NCI-H2196 treated with DMSO at 0.1 percent for 48 hours (cell line): ENCODE data around the gene RPS16.

Experiments
- DNase-seq: peaks from one replicate; lab custom pipeline; 2025; ENCODE audit not compliant: unreplicated experiment; lab: John Stamatoyannopoulos, UW

Gene RPS16

DNA sequence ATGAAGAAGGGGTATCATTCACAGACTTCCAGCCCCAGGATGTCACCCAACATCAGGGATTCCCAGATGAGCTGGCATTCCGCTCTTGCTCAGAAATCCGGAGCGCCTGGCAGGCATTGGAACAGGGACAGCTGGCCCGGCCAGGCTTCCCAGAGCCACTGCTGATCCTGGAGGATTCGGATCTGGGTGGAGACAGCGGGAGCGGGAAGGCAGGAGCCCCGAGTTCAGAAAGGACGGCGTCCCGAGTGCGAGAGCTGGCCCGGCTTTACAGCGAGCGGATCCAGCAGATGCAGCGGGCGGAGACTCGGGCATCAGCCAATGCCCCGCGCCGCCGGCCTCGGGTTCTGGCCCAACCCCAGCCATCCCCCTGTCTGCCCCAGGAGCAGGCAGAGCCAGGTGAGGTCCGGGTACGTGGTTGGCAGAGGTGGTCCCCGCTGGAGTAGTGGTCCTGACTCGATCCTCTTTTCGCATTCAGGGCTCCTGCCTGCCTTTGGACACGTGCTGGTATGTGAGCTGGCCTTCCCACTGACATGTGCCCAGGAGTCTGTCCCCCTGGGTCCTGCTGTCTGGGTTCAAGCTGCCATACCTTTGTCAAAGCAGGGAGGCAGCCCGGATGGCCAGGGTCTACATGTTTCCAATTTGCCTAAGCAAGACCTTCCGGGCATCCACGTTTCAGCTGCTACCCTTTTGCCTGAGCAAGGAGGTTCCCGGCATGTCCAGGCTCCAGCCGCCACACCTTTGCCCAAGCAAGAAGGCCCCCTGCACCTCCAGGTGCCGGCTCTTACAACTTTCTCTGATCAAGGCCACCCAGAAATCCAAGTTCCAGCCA is 12.3 kb downstream of the RPS16 start:
- no peak for DNase-seq

DNA sequence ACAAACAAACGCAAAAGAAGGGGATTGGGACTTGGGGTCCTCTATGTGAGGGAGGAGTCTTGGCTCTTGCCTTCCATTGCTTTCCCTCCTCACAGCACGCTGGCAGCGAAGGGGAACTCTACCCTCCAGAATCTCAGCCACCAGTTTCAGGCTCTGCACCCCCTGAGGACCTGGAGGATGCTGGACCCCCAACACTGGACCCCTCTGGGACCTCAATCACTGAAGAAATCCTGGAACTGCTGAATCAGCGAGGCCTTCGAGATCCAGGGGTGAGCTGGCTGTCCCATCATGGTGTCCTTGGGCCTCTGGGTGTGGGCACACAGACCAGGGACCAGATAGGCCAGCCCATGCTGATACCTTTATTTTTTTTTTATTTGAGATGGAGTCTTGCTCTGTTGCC is 13.7 kb downstream of the RPS16 start:
- DNase-seq: no peak

DNA sequence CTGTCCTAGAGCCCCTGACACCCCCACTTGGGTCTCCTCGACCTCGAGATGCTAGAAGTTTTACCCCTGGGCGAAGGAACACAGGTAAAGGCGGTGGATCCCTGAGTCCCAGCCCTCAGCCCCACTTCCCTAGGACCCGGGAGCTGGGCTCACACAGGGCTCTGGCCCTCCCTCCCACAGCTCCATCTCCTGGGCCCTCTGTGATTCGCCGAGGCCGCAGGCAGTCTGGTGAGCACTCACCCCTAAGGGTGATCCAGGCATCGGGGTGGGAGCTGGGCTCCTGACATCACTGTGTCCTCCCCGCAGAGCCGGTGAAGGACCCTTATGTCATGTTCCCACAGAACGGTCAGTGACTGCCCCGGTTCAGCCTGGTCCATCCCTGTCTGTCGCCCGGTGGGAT is 15.0 kb downstream of the RPS16 start:
- DNase-seq: no peak

DNA sequence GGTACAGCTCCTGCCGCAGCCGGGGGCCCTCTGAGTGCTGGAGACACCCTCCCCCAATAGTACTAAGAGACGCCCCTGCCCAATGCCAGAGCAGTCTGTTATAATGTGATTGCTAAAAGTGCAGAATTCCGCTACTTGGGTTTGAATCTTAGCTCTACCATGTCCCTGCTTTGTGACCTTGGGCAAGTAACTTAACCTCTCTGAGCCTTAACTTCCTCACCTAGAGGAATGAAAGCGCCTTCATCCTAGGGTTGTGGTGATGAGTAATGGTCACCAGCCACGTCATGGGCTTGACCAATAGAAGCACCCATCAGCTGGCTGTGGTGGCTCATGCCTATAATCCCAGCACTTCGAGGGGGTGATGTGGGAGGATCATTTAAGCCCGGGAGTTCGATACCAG is 16.7 kb downstream of the RPS16 start:
- no peak for DNase-seq

DNA sequence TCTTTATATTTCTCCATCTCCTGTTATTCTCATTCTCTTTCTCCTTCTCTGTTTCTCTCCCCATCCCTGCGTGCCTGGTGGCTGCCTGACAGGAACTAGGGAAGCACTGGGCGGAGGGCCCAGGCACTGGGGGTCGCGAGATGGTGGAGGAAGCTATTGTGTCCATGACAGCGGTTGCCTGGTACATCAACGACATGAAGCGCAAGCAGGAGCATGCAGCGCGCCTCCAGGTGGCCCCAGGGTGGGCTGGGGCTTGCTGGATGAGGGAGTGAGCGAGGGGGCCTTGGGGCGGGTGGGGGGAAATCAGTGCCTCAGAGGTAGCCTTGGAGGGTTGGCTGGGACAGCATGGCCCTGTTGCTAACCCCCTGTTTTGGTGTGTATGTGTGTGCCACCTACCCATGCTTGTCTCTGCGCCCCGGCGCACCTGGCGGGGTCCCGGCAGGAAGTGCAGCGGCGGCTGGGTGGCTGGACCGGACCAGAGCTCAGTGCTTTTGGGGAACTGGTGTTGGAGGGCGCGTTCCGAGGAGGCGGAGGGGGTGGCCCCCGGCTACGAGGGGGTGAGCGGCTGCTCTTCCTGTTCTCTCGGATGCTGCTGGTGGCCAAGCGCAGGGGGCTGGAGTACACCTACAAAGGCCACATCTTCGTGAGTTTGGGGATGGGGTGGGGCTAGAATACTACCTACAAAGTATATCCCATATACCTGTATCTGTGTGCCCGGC is 18.1 kb downstream of the RPS16 start:
- no peak for DNase-seq

DNA sequence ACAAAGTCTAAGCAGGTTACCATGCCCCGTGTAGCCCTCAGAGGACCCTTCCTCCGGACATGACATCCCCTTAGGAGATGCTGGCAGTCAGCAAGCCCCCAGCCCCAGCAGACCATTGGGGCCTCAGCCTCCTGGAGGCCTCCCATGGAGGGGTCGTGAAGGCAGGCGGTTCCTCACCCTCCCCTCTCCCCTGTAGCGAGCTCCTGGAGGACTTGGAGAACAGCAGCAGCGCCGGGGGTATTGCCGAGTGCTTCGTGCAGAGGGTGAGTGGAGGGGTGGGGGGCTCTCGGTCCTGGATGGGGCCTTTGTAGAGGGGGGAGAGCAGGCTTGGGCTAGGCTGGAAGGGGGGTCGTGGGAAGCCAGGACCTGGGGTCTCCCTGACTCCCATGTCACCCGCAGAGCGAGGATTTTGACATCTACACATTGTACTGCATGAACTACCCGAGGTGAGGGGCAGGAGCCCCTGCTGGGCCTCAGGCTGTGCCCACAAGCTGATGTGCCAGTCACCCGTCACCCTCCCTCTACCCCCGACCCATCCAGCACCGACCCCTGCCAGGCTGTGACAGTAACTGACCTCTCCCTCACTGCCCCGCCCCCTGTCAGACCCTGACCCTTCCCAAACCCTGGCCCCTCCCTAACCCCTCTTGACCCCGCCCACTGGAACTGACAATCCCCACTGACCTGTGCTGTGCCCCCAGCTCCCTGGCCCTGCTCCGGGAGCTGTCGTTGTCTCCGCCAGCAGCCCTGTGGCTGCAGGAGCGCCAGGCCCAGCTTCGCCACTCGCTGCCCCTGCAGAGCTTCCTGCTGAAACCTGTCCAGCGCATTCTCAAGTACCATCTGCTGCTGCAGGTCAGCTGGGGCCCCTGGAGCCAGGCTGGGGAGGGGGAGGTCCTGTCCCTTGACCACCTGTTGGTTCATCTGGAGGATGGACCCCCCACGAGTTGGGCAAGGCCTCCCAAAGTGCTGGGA is 19.3 kb downstream of the RPS16 start:
- no peak for DNase-seq

DNA sequence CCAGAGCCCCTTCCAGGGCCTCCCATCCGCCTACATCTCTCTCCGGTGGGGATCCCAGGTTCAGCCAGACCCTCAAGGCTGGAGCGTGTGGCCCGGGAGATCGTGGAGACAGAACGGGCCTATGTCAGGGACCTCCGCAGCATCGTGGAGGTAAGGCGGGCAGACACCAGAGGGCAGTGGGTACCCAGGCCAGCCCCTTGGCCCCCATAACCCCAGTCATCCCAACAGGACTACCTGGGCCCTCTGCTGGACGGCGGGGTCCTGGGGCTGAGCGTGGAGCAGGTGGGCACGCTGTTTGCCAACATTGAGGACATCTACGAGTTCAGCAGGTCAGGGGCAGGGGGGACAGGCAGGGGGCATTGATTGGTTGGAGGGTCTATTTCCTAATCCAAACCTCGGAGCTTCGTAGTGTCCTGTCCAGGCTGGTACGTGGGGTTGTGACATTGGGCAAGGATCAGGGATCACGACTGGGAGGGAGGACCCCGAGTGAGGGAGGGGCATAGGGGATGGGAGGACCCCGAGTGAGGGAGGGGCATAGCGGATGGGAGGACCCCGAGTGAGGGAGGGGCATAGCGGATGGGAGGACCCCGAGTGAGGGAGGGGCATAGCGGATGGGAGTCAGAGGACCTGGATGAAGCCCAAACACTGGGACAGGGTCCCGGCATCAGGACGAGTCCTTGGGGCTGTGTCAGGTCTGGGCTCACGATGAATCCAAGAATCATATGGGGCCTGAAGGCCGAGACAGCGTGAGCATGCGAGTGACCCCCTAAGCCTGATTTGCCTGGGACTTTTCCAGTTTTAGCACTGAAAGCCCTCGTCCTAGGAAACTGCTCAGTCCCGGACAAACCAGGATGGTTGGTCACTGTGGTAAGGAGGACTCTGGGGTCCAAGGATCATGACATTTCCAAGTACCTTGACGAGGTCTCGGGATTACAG is 20.4 kb downstream of the RPS16 start:
- no peak for DNase-seq

DNA sequence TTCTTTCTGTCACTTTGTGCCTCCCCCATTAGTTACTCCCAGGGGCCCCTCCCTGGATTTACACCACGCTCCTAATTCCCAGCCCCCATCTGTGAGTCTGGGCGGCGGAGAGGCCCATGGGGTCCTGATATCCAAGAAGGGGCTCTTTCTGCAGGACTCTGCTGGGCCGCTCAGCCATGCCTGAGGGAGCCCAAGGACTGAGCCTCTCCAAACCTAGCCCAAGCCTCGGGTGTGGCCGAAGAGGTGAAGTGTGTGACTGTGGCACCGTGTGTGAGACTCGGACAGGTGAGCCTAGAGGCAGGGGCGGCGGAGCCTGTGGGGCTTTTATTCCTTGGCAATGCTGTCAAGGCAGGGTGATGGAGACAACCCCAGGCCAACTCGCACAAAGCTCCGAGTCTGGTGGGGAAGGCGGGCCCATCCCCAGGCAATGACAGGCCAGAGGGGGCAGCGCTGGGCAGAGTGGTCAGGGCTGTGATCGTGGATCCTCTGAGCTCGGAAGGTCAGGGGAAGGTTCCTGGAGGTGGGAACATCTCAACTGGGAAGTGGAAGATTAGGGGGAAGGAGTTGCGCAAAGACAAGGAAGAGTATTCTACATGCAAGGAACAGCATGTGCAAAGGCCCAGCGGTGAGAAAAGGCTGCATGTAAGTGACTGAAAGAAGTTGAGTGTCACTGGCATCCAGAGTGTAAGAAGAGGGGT is 21.7 kb downstream of the RPS16 start:
- DNase-seq: no peak

DNA sequence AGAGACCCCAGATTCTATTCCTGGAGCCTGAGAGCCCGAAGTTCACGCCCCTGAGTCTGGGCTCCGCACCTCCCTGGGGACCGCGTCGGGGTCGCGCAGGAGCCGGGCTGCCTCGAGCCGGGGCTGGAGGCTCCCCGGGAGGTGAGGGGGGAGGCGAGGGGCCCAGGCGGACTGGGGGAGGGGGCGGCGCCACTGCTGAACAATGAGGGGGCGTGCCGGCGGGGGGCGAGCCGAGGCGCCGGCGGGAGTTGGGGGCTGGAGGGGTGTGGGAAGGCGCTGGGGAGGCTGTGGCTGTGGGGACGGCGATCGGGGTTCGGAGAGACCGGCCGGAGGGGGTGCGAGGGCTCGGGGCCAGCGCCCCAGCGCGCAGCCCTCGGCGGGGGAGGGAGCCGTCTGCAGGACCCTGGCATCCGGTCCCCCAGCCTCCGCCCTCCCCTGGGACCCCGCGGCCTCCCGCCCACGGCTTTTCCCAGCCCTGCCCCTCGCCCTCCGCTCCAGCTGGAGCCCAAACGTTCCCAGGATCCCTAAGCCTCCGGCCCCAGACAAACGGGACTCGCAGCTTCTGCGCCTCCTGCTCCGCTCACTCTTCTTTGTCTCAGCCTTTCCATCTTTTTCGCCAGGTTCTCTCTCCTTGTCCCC is 22.4 kb downstream of the RPS16 start:
- DNase-seq: no peak

DNA sequence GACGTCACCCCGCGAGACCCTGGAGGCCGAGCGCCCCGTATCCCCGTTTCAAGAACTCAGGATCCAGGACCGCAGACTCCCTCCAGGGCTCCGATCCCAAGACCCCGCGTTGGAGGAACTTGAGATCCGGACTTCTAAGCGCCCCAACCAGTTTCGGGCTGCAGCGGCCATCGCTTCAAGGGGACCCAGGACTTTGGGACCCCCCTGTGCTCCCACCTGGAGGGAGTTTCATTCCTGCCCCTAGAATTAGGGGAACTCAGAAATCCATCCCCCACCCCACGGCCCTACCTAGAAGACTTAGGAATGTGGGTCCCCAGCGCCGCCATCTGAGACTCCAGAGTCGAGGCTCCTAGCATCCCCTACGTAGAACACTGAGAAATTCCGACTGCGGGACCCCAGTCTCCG is 22.9 kb downstream of the RPS16 start:
- no peak for DNase-seq

DNA sequence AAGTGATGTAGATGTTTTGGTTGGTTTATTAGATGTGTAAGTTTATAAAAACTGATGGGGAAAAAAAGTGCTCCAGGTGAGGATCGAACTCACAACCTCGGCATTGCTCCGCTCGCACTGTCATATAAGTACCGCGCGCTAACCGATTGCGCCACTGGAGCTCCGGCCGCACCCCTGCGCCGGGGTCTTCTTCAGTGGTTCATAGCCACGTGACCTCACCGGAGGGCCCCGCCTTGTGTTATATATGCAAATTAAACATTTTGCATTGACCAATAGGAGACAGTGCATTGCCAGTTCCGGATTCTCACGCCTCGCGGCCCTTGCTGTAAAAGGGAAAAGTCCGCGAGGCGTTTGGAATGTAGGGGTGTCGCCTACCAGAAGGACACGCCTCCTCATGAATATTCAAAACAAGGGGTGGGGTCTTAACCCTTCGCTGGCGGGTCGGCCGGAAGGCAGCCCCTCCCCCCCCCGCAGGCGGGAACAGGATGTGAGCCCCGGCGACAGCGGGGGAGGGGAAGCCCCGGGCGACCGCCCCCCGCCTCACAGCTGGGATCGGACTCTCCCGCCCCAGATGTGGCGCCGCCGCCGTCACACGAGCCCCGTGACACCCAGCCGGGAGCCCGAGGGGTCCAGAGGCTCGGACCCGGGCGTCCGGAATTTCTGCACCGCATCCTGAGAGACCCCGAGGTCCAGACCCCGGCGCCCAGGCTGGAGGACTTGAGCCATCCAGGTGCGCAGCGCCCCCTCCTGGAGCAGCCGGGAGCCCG is 23.5 kb downstream of the RPS16 start, which contains the start of gene PLEKHG2:
PLEKHG2 (plus strand) TSS at position 570 of the 767 bp plus-strand sequence. CDS start 1,418 bp downstream, outside the sequence.
- DNase-seq: peak; percentile 97

DNA sequence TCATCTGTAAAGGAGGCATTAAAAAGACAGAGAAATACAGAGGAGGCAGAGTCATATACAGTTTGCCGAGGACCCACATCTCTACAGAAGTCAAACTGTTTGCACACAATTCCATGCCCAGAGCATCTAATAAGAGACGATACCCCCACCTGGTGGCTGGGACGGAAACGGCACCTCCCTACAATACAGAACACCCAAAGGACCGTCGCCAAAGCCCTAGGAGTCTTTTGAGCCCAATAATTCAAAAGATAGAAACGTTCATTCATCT is 24.0 kb downstream of the RPS16 start:
- peak; percentile 89 for DNase-seq

DNA sequence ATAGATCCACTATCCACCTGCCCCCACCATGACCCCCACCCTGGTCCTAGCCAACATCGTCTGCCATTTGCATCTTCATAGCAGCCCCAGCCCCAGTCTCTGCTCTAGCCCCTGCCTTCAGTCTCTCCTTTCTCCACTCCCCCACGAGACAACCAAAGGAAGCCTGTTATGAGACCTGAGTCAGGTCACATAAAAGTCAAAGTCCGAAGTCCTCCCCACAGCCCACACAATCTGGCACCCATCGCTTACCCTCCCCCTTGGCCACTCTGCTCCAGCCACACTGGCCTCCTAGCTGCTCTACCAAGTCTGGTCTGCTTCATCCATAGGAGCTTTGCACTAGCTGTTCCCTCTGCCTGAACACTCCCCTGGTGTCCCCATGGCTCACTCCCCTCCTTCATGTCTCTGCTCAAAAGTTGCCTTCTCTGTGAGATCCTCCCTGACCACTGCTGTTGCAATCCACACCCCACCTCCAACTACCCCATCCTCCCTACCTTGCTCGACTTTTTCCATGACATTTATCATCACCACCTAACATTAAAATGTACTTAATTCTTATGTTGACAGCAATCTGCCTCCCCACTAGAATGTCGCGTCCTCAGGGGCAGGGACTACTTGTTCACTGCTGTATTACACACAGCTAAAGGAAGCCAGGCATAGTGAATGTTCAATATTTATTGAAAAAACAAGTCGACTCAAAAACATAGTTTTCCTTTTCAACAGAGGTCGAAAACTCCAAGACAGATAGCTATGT is 24.5 kb downstream of the RPS16 start:
- DNase-seq: no peak

DNA sequence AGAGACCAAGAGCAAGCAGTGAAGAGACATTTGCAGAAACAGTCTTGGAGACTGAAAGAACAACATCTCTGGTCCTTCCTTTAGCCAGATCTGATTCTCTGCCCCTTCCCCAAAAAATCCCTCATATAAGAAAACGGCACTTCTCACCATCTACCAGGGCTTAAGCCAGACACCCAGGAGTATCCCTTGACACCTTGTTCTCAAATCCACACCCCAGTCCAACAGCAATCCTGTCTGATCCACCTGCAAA is 25.0 kb downstream of the RPS16 start:
- DNase-seq: no peak

DNA sequence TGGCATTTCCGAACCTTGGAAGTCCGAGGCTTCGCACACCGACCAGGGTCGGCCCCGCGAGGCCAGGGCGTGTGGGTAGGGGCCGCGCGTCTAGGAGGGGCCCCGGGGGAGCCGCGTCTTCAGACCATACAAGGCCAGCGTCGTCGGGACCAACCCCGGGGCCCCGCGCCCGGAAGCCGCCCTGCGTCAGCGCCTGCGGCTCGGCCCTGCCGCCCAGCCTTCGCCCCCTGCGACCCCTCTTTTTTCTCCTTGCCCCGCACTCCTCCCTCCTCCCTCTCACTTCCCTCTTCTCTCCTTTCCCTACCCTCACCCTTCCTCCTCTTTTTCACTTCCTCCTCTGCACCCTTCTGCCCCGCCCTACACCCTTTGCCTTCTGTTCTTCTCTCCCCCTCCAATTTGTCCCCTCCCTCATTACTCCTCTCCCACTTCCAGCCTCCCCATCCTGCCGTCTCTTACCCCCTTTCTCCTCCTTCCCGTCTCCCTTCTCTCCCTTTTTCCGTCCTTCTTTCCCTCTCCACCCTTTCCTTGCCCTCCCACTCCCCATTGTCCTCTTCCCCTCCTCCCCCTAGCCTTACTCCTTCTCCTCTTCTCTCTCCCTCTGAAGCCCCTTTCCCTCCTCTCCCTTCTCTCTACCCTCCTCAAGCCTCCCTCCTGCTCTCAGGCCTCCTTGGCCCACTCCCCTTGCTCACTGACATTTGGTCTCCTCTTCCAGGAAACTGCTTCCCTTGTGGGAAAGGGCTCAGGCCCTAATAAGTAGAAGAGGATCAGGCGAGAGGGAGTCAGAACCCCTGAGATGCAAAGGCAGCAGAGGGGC is 25.5 kb downstream of the RPS16 start:
- no peak for DNase-seq

DNA sequence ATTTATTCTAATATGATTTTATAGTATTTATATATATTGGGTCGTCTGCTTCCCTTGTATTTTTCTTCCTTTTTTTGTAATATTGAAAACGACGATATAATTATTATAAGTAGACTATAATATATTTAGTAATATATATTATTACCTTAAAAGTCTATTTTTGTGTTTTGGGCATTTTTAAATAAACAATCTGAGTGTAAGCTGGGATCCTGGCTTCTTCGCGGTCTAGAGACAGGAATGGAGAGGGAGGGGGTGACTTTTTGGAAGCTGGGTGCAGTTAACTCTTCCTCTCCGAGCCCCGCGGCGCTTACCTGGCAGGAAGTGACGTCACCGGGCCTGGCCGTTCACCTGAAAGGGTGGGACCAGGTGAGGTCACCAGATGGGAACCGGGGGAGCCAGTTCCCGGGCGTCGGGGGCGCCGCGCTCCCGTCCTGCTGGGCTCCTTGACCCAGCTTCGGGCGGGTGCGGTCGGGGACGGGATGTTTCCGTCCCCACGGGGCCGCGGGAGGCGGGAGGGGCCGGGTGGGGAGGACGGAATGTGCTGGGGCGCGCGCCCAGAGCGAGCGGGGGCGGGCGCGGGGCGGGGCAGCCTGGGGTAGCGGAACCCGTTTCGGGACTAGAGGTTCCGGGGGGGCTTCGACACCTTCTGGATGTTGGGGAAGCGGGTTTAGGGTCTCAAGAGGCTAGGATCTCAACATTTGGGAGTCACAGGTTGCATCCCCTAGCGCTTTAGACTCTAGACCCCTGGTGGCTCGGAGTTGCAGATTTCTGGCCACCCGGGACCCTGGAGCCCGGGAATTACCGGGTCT is 26.3 kb downstream of the RPS16 start:
- peak; percentile 86 for DNase-seq
